Testis (tissue), 3 donors: ENCODE data around the gene SH3RF3. TPM values are rescaled to one million over a fixed set of nuclear protein-coding genes. Genes with fewer than 3 reads are reported as not detected.
A peak's percentile ranks its signal among the peaks of the same experiment; 100 is the strongest.

Source experiments
- DNase-seq: peaks from one replicate; pipeline ENCODE4 v3.0.0-alpha.2; 2019
- H3K27ac ChIP-seq, 2 donors: fragments of 200-600 bp; sonication (generic); one replicate each; pipeline ENCODE4 v1.5.1; 2019
- H3K27me3 ChIP-seq: fragments of 200-600 bp; sonication (generic); one replicate; pipeline ENCODE4 v1.5.1; 2019
- H3K36me3 ChIP-seq: fragments of 200-600 bp; sonication (generic); one replicate; pipeline ENCODE4 v1.5.1; 2017; ENCODE audit warnings: low read depth; ENCODE audit errors: missing control alignments
- H3K4me1 ChIP-seq: fragments of 200-600 bp; sonication (generic); one replicate; pipeline ENCODE4 v1.5.1; 2019
- H3K4me3 ChIP-seq, 2 donors: fragments of 200-600 bp; sonication (generic); one replicate each; pipeline ENCODE4 v1.5.1; 2017 to 2019
- H3K9me3 ChIP-seq: fragments of 200-600 bp; sonication (generic); one replicate; pipeline ENCODE4 v1.5.1; 2017
- CTCF ChIP-seq, 3 experiments: fragments of 450-650 bp in 2 of 3; fragments of 200-600 bp in 1 of 3; sonication (generic) in 1 of 3; IDR thresholded peaks; one replicate each; pipeline ENCODE4 v1.5.1; 2016 to 2019; ENCODE audit warnings: antibody characterized with exemption in 3 of 3, mild to moderate bottlenecking in 2 of 3, moderate library complexity in 1 of 3
- POLR2A ChIP-seq: fragments of 450-650 bp; IDR thresholded peaks from one replicate; pipeline ENCODE4 v1.6.1; 2017; ENCODE audit warnings: antibody characterized with exemption, mild to moderate bottlenecking, moderate library complexity
- WGBS, 2 donors: methylation state at CpG; one replicate each; pipeline ENCODE4 v1.1.5; 2018; 5-methylcytosine and 5-hydroxymethylcytosine counted together
- intact Hi-C: fragments of 100-400 bp; cut with DNase I; formaldehyde crosslinking; loops from one replicate; pipeline ENCODE4 v1.15.1; 2023; ENCODE audit warnings: low total_unique reads
- polyA plus RNA-seq: library from polyadenylated mRNA; stranded (reverse); fragments of 350-450 nt; fragmentation: Illumina TruSeq; extraction: RNeasy Lipid Tissue Mini Kit (QIAGEN cat#74804); gene quantifications from one replicate; pipeline ENCODE4 v1.2.3, GENCODE V29; 2014; ENCODE audit warnings: low read depth, low replicate concordance; ENCODE audit not compliant: insufficient read depth
- total RNA-seq, 2 donors: library from RNA; depleted of rRNA; stranded (reverse); fragments of >200 nt; gene quantifications; one replicate each; pipeline ENCODE4 v1.2.3, GENCODE V29; 2016

Gene SH3RF3
- total and polyA plus RNA-seq, 3 donors from 2014 or later: 9.3 to 20.1 (median 16.5) TPM

DNA sequence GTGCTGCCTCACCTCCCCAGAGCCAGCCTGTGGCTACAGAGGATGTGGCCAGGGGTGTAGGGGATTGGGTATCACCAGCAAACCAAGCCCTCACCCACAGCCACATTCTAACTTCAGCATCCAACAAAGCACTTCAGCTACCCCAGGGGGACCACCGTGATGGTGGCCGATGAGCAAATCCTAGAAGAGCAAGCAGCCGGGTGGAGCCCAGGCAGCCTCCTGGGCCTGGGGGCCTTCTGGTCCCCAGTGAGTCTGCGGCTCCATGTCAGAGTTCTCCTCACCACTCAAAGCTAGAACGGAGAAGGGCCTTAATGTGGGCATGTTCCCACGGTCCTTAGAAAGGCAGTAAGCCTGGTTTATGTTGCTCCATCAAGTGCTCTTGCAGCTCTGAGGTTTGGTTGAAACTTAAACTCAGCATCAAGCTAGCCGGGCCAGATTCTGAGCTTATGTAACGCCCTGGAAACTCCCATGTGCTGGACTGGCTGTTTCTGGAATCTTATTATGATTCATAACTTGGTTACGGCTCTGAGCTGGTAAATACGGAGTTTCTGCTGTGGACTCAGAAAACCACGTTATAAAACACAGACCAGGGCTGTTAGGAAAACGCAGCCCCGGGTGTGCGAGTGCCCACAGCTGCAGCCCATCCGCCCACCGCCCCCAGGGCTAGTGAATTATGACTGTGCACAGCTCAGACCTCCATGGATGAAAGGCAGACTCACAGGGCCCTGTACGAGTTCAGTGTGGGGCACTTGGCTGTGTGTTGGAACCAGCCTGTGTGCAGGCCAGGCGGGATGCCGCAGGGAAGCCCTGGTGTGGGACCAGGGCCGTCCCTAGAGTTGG, 385.0 kb downstream of the SH3RF3 start:
- H3K36me3 ChIP-seq: no peaks in the 10 kb centered on the region
- H3K27ac ChIP-seq: peak overlapping the region in 1 of 2 donors; percentile 15
- no peak for TF ChIP-seq POLR2A
- no peak for TF ChIP-seq CTCF (IDR thresholded peaks at IDR 0.05)
- no peaks in the 10 kb centered on the region for H3K27me3 ChIP-seq
- DNase-seq: peak; percentile 44
- no peaks in the 10 kb centered on the region for H3K4me1 ChIP-seq
- no peaks in the 10 kb centered on the region for H3K9me3 ChIP-seq
- H3K4me3 ChIP-seq: no peak overlapping the region
- WGBS, 2 donors: 39 to 58% methylated on average over 16 to 20 of the region's 20 CpGs
- intact Hi-C loops: loop anchor here (5.0 kb wide), 1 partner anchor 382 kb away; no protein-coding TSS in a partner anchor

GRCh38 chr2:109514857-109515256, 385.9 kb downstream of the SH3RF3 start:
- Histone ChIP-seq H3K36me3 (no peaks in the 10 kb centered on the region), H3K9me3 (no peaks in the 10 kb centered on the region), H3K27me3 (no peaks in the 10 kb centered on the region), H3K27ac (no peak overlapping the region), H3K4me3 (no peak overlapping the region), H3K4me1 (no peaks in the 10 kb centered on the region)
- WGBS, 2 donors: 100% methylated on average over 1 to 5 of the region's 5 CpGs
- TF ChIP-seq CTCF (IDR thresholded peaks at IDR 0.05) (no peak), POLR2A (no peak)
- intact Hi-C loops: loop anchor here (5.0 kb wide), 1 partner anchor 383 kb away; no protein-coding TSS in a partner anchor
- DNase-seq: no peak

- no peak overlapping the region for H3K4me3 ChIP-seq
- TF ChIP-seq CTCF (IDR thresholded peaks at IDR 0.05) (peak in 2 of 3 experiments; percentile 23 to 53), POLR2A (no peak)
- 72 to 77% methylated on average over 6 to 20 of the region's 20 CpGs for WGBS, 2 donors
- no peaks in the 10 kb centered on the region for H3K9me3 ChIP-seq
- no peaks in the 10 kb centered on the region for H3K27me3 ChIP-seq
- intact Hi-C loops: no loop called here
- H3K27ac ChIP-seq: no peak overlapping the region
- peak; percentile 70 for DNase-seq
- H3K4me1 ChIP-seq: no peaks in the 10 kb centered on the region
- no peaks in the 10 kb centered on the region for H3K36me3 ChIP-seq
Measured at GRCh38 chr2:109516445-109517117, 387.6 kb downstream of the SH3RF3 start.

- Histone ChIP-seq H3K36me3 (no peaks in the 10 kb centered on the region), H3K27ac (no peak overlapping the region), H3K4me3 (no peak overlapping the region), H3K27me3 (no peaks in the 10 kb centered on the region), H3K4me1 (no peaks in the 10 kb centered on the region), H3K9me3 (no peaks in the 10 kb centered on the region)
- TF ChIP-seq CTCF (IDR thresholded peaks at IDR 0.05): no peak
- 86 to 92% methylated on average over 13 to 26 of the region's 26 CpGs for WGBS, 2 donors
- intact Hi-C loops: no loop called here
- DNase-seq: no peak
Measured at GRCh38 chr2:109517118-109517889, 388.3 kb downstream of the SH3RF3 start.
